NB4 (cell line): ENCODE measurements around the gene RGS17.

Source experiments
- MAX ChIP-seq: IDR thresholded peaks from 2 replicates; pipeline ENCODE4 v1.6.1; 2011; ENCODE audit warnings: low read depth, low read length
- TF ChIP-seq, protein P1 (sequence below): IDR thresholded peaks from one replicate; pipeline ENCODE4 v1.5.1; 2012; ENCODE audit warnings: low read depth, low read length

GRCh38 chr6:153028286-153028685 is 102.8 kb downstream of the RGS17 start:
- TF ChIP-seq, protein P1, sequence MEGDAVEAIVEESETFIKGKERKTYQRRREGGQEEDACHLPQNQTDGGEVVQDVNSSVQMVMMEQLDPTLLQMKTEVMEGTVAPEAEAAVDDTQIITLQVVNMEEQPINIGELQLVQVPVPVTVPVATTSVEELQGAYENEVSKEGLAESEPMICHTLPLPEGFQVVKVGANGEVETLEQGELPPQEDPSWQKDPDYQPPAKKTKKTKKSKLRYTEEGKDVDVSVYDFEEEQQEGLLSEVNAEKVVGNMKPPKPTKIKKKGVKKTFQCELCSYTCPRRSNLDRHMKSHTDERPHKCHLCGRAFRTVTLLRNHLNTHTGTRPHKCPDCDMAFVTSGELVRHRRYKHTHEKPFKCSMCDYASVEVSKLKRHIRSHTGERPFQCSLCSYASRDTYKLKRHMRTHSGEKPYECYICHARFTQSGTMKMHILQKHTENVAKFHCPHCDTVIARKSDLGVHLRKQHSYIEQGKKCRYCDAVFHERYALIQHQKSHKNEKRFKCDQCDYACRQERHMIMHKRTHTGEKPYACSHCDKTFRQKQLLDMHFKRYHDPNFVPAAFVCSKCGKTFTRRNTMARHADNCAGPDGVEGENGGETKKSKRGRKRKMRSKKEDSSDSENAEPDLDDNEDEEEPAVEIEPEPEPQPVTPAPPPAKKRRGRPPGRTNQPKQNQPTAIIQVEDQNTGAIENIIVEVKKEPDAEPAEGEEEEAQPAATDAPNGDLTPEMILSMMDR = no peak
- TF ChIP-seq MAX = no peak
